ENCODE data around the gene ATF7.

GRCh38 chr12:53600490-53601295 is 25.5 kb downstream of the ATF7 start:
- no peak for TF ChIP-seq POLR2AphosphoS5 (IDR thresholded peaks at IDR 0.05)
- no peak for TF ChIP-seq CTCF (IDR thresholded peaks at IDR 0.05)
